Measurements from ENCODE around the gene RFX3.

- TF ChIP-seq CTCF (tag by site-specific recombination; IDR thresholded peaks at IDR 0.05), result no peak
- no peak for TF ChIP-seq ZNF133 (tag by site-specific recombination; IDR thresholded peaks at IDR 0.05)
- TF ChIP-seq PBX3 (CRISPR knock-in tag; IDR thresholded peaks at IDR 0.05), result no peak
- TF ChIP-seq GLI4 (tag by site-specific recombination; IDR thresholded peaks at IDR 0.05), result no peak
- TF ChIP-seq ZNF121 (tag by site-specific recombination; IDR thresholded peaks at IDR 0.05), result no peak
- no peak for TF ChIP-seq MYNN (tag by site-specific recombination; IDR thresholded peaks at IDR 0.05; ENCODE audit: borderline replicate concordance)
- TF ChIP-seq ZNF274 (IDR thresholded peaks at IDR 0.05; ENCODE audit: low read length), result no peak
- no peak for TF ChIP-seq ZNF274 (tag by site-specific recombination; IDR thresholded peaks at IDR 0.05; ENCODE audit: borderline replicate concordance)
- no peak for TF ChIP-seq SALL2 (tag by site-specific recombination; IDR thresholded peaks at IDR 0.05; ENCODE audit: borderline replicate concordance)
- no peak for TF ChIP-seq WT1 (tag by site-specific recombination; IDR thresholded peaks at IDR 0.05)
Measured at GRCh38 chr9:3511551-3511950, 14.2 kb downstream of the RFX3 start.
